Thymus (tissue), 14 donors: Measurements from ENCODE around the gene OR13A1. TPM values are rescaled to one million over a fixed set of nuclear protein-coding genes. Genes with fewer than 3 reads are reported as not detected.
"Not testable (repeated sequence)": the region's sequence is repeated elsewhere in the genome, so short reads cannot be mapped to it uniquely, and the experiment has no call there.

Experiments
- DNase-seq, 9 donors: peaks; one replicate each; pipeline ENCODE4 v3.0.0-alpha.2; 2013; ENCODE audit warnings: low spot score in 9 of 9, low read depth in 6 of 9, missing footprints in 1 of 9
- H3K27ac ChIP-seq, 2 donors: one replicate each; pipeline ENCODE4 v1.5.1; 2013; ENCODE audit warnings: control low read depth in 1 of 2, low read depth in 1 of 2, low read length in 1 of 2, mild to moderate bottlenecking in 1 of 2, moderate library complexity in 1 of 2
- H3K27me3 ChIP-seq, 2 donors: one replicate each; pipeline ENCODE4 v1.5.1; 2013; ENCODE audit warnings: low read length in 1 of 2; ENCODE audit not compliant: control insufficient read depth in 2 of 2, insufficient read depth in 1 of 2
- H3K36me3 ChIP-seq, 2 donors: one replicate each; pipeline ENCODE4 v1.5.1; 2013; ENCODE audit warnings: low read length in 1 of 2, mild to moderate bottlenecking in 1 of 2, moderate library complexity in 1 of 2; ENCODE audit not compliant: control insufficient read depth in 2 of 2, insufficient read depth in 2 of 2
- H3K4me1 ChIP-seq, 2 donors: one replicate each; pipeline ENCODE4 v1.5.1; 2013; ENCODE audit warnings: low read length in 2 of 2; ENCODE audit not compliant: control insufficient read depth in 2 of 2, insufficient read depth in 2 of 2
- H3K4me3 ChIP-seq, 2 donors: one replicate each; pipeline ENCODE4 v1.5.1; 2013; ENCODE audit warnings: low read length in 2 of 2, control low read depth in 1 of 2, mild to moderate bottlenecking in 1 of 2
- H3K9me3 ChIP-seq, 2 donors: one replicate each; pipeline ENCODE4 v1.5.1; 2013; ENCODE audit warnings: low read length in 1 of 2, mild to moderate bottlenecking in 1 of 2; ENCODE audit not compliant: control insufficient read depth in 2 of 2, insufficient read depth in 1 of 2
- WGBS: extraction: QIAGEN DNeasy Blood & Tissue Kit; methylation state at CpG from one replicate; pipeline ENCODE4 v1.1.7; 2013; 5-methylcytosine and 5-hydroxymethylcytosine counted together
- long read RNA-seq, 10 donors: transcript quantifications; one replicate each; lab custom pipeline, GENCODE V29; 2026
- polyA plus RNA-seq: library from polyadenylated mRNA; stranded (reverse); fragments of 200-250 nt; gene quantifications from one replicate; pipeline ENCODE4 v1.2.3, GENCODE V29; 2013
- total RNA-seq: library from RNA; stranded (reverse); fragments of 120-200 nt; gene quantifications from one replicate; pipeline ENCODE4 v1.2.4, GENCODE V29; 2013
- donor health status: healthy.

OR13A1 gene
- 0.28 TPM for total RNA-seq
- 2.2 TPM for polyA plus RNA-seq
- long read RNA-seq, donor 1: 0 reads
- long read RNA-seq, donor 2: 0 reads
- long read RNA-seq, donor 3: 0 reads
- long read RNA-seq, donor 4: 0 reads
- long read RNA-seq, donor 5: 0 reads
- long read RNA-seq, donor 6: 0 reads
- long read RNA-seq, donor 7: 0 reads
- long read RNA-seq, donor 8: 0 reads
- long read RNA-seq, donor 9: 0 reads
- long read RNA-seq, donor 10: 0 reads

GRCh38 chr10:45315508-45315907 is at the start of gene OR13A1:
TSS of gene OR13A1 (minus strand) at chr10:45315608. CDS start at chr10:45304422, 11,186 bp downstream.
- Histone ChIP-seq H3K9me3 (no peaks in the 10 kb centered on the region), H3K27me3 (no peaks in the 10 kb centered on the region), H3K36me3 (no peaks in the 10 kb centered on the region), H3K27ac (no peak within 1 kb of the TSS), H3K4me1 (no peaks in the 10 kb centered on the region), H3K4me3 (no peak within 1 kb of the TSS)
- DNase-seq: no peak
- WGBS: 95% methylated on average over 2 of the region's 2 CpGs

- not testable (repeated sequence) for H3K27me3 ChIP-seq
- 64% methylated on average over 18 of the region's 18 CpGs for WGBS
These were observed 46.8 kb upstream of the OR13A1 start for GRCh38 chr10:45361983-45362799.

GRCh38 chr10:45358961-45359360 is 43.6 kb upstream of the OR13A1 start:
- not testable (repeated sequence) for H3K9me3 ChIP-seq, H3K4me3 ChIP-seq, H3K36me3 ChIP-seq, H3K27me3 ChIP-seq
- DNase-seq: peak in 3 of 9 donors; percentile 16 to 60 (median 40)
- Histone ChIP-seq H3K27ac (peak overlapping the region in 1 of 2 donors; percentile 55), H3K4me1 (peaks cover 17 to 25% of the 10 kb centered on the region in 2 donors)
- WGBS: 72% methylated on average over 7 of the region's 7 CpGs

More at GRCh38 chr10:45361983-45362799, 46.8 kb upstream of the OR13A1 start:
- DNase-seq: peak in 3 of 9 donors; percentile 44 to 69 (median 54)
- H3K4me3 ChIP-seq, H3K36me3 ChIP-seq, H3K9me3 ChIP-seq: not testable (repeated sequence)
- Histone ChIP-seq H3K27ac (peak overlapping the region in 1 of 2 donors; percentile 66), H3K4me1 (peaks cover 9 to 19% of the 10 kb centered on the region in 2 donors)

- Histone ChIP-seq H3K27ac (no peak overlapping the region), H3K4me1 (peaks cover 18 to 20% of the 10 kb centered on the region in 2 donors), H3K36me3 (no peaks in the 10 kb centered on the region), H3K9me3 (no peaks in the 10 kb centered on the region), H3K27me3 (no peaks in the 10 kb centered on the region), H3K4me3 (no peak overlapping the region)
- 96% methylated on average over 4 of the region's 4 CpGs for WGBS
- no peak for DNase-seq
These were observed 40.1 kb upstream of the OR13A1 start for GRCh38 chr10:45355494-45355893.

GRCh38 chr10:45354261-45354660 is 38.9 kb upstream of the OR13A1 start:
- Histone ChIP-seq H3K27ac (no peak overlapping the region), H3K36me3 (no peaks in the 10 kb centered on the region), H3K9me3 (no peaks in the 10 kb centered on the region), H3K4me1 (peaks cover 13 to 18% of the 10 kb centered on the region in 2 donors), H3K4me3 (no peak overlapping the region), H3K27me3 (no peaks in the 10 kb centered on the region)
- 94% methylated on average over 3 of the region's 3 CpGs for WGBS
- no peak for DNase-seq

GRCh38 chr10:45353186-45353585 is 37.8 kb upstream of the OR13A1 start:
- 47% methylated on average over 1 of the region's 1 CpG for WGBS
- peak overlapping the region in 1 of 2 donors; percentile 8 for H3K27ac ChIP-seq

GRCh38 chr10:45348196-45348765 is 32.9 kb upstream of the OR13A1 start:
- H3K4me3 ChIP-seq, H3K4me1 ChIP-seq, DNase-seq, H3K27ac ChIP-seq, H3K36me3 ChIP-seq, H3K27me3 ChIP-seq: not testable (repeated sequence)
- WGBS: 96% methylated on average over 31 of the region's 31 CpGs
- peaks cover 2 to 27% of the 10 kb centered on the region in 2 donors for H3K9me3 ChIP-seq

More at GRCh38 chr10:45353186-45353585, 37.8 kb upstream of the OR13A1 start:
- Histone ChIP-seq H3K9me3 (peaks cover 1 to 4% of the 10 kb centered on the region in 2 donors), H3K4me1 (peaks cover 6 to 11% of the 10 kb centered on the region in 2 donors), H3K4me3 (no peak overlapping the region), H3K36me3 (no peaks in the 10 kb centered on the region), H3K27me3 (no peaks in the 10 kb centered on the region)
- DNase-seq: no peak

GRCh38 chr10:45347464-45347863 is 32.1 kb upstream of the OR13A1 start:
- DNase-seq, H3K36me3 ChIP-seq, H3K27me3 ChIP-seq, H3K4me1 ChIP-seq, H3K27ac ChIP-seq, H3K4me3 ChIP-seq: not testable (repeated sequence)
- H3K9me3 ChIP-seq: peaks cover 2 to 27% of the 10 kb centered on the region in 2 donors
- 96% methylated on average over 20 of the region's 20 CpGs for WGBS
